Measurements from ENCODE around the gene TESPA1.

DNA sequence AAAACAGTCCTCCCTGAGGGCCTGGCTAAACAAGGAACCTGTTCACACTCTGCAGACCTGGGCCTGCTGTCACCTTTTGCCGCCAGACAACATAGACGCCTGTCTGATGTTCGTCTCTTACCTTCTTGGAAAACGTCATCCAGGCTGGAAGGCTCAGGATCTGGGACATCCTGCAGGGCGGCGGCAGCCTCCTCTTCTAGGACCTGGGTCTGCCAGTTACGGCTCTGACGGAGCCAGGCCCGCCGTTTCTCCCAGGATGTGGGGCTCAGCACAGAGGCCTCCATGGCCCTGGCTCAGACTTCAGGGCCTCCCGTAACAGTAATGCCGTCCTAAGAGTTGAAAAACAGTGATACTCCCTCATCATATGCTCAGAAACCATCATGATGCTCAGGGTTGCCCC lies 10.3 kb downstream of the TESPA1 start:
- TF ChIP-seq, protein P1, sequence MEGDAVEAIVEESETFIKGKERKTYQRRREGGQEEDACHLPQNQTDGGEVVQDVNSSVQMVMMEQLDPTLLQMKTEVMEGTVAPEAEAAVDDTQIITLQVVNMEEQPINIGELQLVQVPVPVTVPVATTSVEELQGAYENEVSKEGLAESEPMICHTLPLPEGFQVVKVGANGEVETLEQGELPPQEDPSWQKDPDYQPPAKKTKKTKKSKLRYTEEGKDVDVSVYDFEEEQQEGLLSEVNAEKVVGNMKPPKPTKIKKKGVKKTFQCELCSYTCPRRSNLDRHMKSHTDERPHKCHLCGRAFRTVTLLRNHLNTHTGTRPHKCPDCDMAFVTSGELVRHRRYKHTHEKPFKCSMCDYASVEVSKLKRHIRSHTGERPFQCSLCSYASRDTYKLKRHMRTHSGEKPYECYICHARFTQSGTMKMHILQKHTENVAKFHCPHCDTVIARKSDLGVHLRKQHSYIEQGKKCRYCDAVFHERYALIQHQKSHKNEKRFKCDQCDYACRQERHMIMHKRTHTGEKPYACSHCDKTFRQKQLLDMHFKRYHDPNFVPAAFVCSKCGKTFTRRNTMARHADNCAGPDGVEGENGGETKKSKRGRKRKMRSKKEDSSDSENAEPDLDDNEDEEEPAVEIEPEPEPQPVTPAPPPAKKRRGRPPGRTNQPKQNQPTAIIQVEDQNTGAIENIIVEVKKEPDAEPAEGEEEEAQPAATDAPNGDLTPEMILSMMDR (conservative IDR thresholded peaks at IDR 0.05; ENCODE audit: low read depth, low read length) = no peak
- TF ChIP-seq EZH2 (IDR thresholded peaks at IDR 0.05; ENCODE audit: low read length, unreplicated experiment) (no peak), EZH2phosphoT487 (IDR thresholded peaks at IDR 0.05; ENCODE audit: borderline replicate concordance, low read length) (no peak)
